Measurements from ENCODE around the gene SHROOM3. TPM values are rescaled to one million over a fixed set of nuclear protein-coding genes. Genes with fewer than 3 reads are reported as not detected.

SHROOM3 gene
- total and polyA plus RNA-seq, 8 donors = 6.1 to 212 (median 77.6) TPM

GRCh38 chr4:76504613-76505465, 69.8 kb downstream of the SHROOM3 start:
- Histone ChIP-seq H3K9me3 (no peaks in the 10 kb centered on the region), H3K27me3 (no peaks in the 10 kb centered on the region), H3K4me3 (no peak overlapping the region), H3K4me1 (no peaks in the 10 kb centered on the region), H3K36me3 (no peaks in the 10 kb centered on the region), H3K27ac (no peak overlapping the region)
- intact Hi-C loops (cut with DNase I; ENCODE audit: low total_unique reads) = loop anchor here (5.0 kb wide), 1 partner anchor 73 kb away; no protein-coding TSS in a partner anchor
- 48 to 62% (median 57%) methylated on average over 2 of the region's 2 CpGs for WGBS, 5 donors
- TF ChIP-seq CTCF (IDR thresholded peaks at IDR 0.05) (peak in 5 of 7 experiments; percentile 38 to 68 (median 62)), POLR2AphosphoS5 (IDR thresholded peaks at IDR 0.05) (no peak), EP300 (IDR thresholded peaks at IDR 0.05) (no peak)
- peak in 1 of 2 donors; percentile 76 for DNase-seq

- 38 to 89% (median 81%) methylated on average over 1 of the region's 1 CpG for WGBS, 5 donors
- peaks cover 0 to 22% (median 8%) of the 10 kb centered on the region in 4 donors for H3K4me1 ChIP-seq
- TF ChIP-seq POLR2A (IDR thresholded peaks at IDR 0.05) = no peak
- TF ChIP-seq CTCF (IDR thresholded peaks at IDR 0.05) = no peak
- TF ChIP-seq EP300 (IDR thresholded peaks at IDR 0.05) = no peak
- TF ChIP-seq POLR2AphosphoS5 (IDR thresholded peaks at IDR 0.05) = no peak
- H3K27me3 ChIP-seq = no peaks in the 10 kb centered on the region
- H3K9me3 ChIP-seq = no peaks in the 10 kb centered on the region
- no peak overlapping the region for H3K4me3 ChIP-seq
- intact Hi-C loops (cut with DNase I; ENCODE audit: low total_unique reads) = loop anchor here (10.0 kb wide), 1 partner anchor 243 kb away; no protein-coding TSS in a partner anchor
- no peaks in the 10 kb centered on the region for H3K36me3 ChIP-seq
- peak overlapping the region in 4 of 5 donors; percentile 39 to 56 (median 54) for H3K27ac ChIP-seq
- no peak for DNase-seq
These were observed 76.9 kb downstream of the SHROOM3 start for GRCh38 chr4:76511947-76512346.

GRCh38 chr4:76513482-76513881, 78.5 kb downstream of the SHROOM3 start:
- DNase-seq = peak in 1 of 2 donors; percentile 59
- Histone ChIP-seq H3K27ac (peak overlapping the region in 4 of 5 donors; percentile 35 to 62 (median 40)), H3K9me3 (no peaks in the 10 kb centered on the region), H3K4me3 (no peak overlapping the region), H3K36me3 (no peaks in the 10 kb centered on the region), H3K27me3 (no peaks in the 10 kb centered on the region), H3K4me1 (peaks cover 0 to 22% (median 8%) of the 10 kb centered on the region in 4 donors)
- TF ChIP-seq EP300 (IDR thresholded peaks at IDR 0.05) = no peak
- no peak for TF ChIP-seq POLR2A (IDR thresholded peaks at IDR 0.05)
- TF ChIP-seq POLR2AphosphoS5 (IDR thresholded peaks at IDR 0.05) = peak in 1 of 3 donors; percentile 32
- WGBS, 5 donors = 31 to 49% (median 45%) methylated on average over 7 of the region's 7 CpGs
- intact Hi-C loops (cut with DNase I; ENCODE audit: low total_unique reads) = loop anchor here (10.0 kb wide), 1 partner anchor 241 kb away; no protein-coding TSS in a partner anchor

- no peak overlapping the region for H3K4me3 ChIP-seq
- no peaks in the 10 kb centered on the region for H3K27me3 ChIP-seq
- no peak for DNase-seq
- no peaks in the 10 kb centered on the region for H3K36me3 ChIP-seq
- H3K9me3 ChIP-seq = no peaks in the 10 kb centered on the region
- H3K4me1 ChIP-seq = peaks cover 0 to 22% (median 8%) of the 10 kb centered on the region in 4 donors
- TF ChIP-seq EP300 (IDR thresholded peaks at IDR 0.05) (no peak), CTCF (IDR thresholded peaks at IDR 0.05) (no peak), POLR2A (IDR thresholded peaks at IDR 0.05) (no peak), POLR2AphosphoS5 (IDR thresholded peaks at IDR 0.05) (no peak)
- intact Hi-C loops (cut with DNase I; ENCODE audit: low total_unique reads) = loop anchor here (10.0 kb wide), 1 partner anchor 241 kb away; no protein-coding TSS in a partner anchor
- peak overlapping the region in 2 of 5 donors; percentile 35 to 62 for H3K27ac ChIP-seq
These were observed 79.1 kb downstream of the SHROOM3 start for GRCh38 chr4:76514087-76514486.

Data from stomach (tissue), 9 donors.